Stimulated activated CD4-positive, alpha-beta T cell treated with anti-CD3 and anti-CD28 coated beads, Interleukin-1b, Interleukin-23, amount 100 ng/mL, for 1 hour (primary cell): ENCODE results near the gene AP1S1.
"Not testable (repeated sequence)": the region's sequence is repeated elsewhere in the genome, so short reads cannot be mapped to it uniquely, and the experiment has no call there.

Source experiments
- DNase-seq, 2 donors: peaks; one replicate each; pipeline ENCODE4 v3.0.0-alpha.2; 2020; ENCODE audit warnings: low read depth in 2 of 2

AP1S1 gene

GRCh38 chr7:101124376-101125056, 29.8 kb upstream of the AP1S1 start:
- DNase-seq, result no peak

DNA sequence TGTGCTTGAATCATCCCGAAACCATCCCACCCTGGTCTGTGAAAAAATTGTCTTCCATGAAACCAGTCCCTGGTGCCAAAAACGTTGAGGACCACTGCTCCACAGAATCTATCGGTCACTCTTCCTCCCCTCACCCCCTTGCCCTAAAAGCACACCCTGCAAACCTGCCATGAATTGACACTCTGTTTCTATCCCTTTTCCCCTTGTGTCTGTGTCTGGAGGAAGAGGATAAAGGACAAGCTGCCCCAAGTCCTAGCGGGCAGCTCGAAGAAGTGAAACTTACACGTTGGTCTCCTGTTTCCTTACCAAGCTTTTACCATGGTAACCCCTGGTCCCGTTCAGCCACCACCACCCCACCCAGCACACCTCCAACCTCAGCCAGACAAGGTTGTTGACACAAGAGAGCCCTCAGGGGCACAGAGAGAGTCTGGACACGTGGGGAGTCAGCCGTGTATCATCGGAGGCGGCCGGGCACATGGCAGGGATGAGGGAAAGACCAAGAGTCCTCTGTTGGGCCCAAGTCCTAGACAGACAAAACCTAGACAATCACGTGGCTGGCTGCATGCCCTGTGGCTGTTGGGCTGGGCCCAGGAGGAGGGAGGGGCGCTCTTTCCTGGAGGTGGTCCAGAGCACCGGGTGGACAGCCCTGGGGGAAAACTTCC, 28.2 kb upstream of the AP1S1 start:
- DNase-seq, result no peak

DNA sequence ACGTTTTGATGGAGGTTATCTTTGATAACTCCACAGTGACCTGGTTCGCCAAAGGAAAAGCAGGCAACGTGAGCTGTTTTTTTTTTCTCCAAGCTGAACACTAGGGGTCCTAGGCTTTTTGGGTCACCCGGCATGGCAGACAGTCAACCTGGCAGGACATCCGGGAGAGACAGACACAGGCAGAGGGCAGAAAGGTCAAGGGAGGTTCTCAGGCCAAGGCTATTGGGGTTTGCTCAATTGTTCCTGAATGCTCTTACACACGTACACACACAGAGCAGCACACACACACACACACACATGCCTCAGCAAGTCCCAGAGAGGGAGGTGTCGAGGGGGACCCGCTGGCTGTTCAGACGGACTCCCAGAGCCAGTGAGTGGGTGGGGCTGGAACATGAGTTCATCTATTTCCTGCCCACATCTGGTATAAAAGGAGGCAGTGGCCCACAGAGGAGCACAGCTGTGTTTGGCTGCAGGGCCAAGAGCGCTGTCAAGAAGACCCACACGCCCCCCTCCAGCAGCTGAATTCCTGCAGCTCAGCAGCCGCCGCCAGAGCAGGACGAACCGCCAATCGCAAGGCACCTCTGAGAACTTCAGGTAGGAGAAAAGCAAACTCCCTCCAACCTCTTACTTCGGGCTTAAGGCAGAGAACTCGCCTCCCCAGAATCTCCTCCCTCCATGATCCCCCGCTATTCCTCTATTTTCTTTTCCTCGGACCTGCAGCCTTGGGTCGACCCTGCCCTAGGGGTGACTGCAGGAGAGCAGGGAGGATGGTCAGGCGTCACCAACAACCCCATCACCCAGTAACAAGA, 27.4 kb upstream of the AP1S1 start, which contains the start of gene SERPINE1:
Gene SERPINE1, plus strand, starts transcription at position 454 of the 809 bp plus-strand sequence. CDS start 1,290 bp downstream, outside the sequence.
- DNase-seq, result no peak

DNA sequence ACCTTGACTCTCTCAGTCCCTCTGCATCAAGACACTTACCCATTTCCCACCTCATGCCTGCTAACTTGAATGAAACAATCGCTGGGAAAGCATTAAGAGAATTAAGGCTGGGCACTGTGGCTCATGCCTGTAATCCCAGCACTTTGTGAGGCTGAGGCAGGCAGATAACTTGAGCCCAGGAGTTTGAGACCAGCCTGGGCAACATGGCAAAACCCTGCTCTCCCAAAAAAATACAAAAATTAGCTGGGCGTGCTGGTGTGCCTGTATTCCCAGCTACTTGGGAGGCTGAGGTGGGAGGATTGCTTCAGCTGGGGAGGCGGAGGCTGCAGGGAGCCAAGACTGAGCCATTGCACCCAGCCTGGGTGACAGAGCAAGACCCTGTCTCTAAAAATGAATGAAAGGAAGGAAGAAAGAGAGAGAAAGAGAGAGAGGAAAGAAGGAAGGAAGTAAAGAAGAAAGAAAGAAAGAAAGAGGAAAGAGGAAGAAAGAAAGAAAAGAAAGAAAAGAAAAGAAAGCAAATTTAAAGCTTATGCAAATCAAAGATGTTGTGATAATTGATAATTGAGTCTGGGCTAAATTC, 26.7 kb upstream of the AP1S1 start:
- no peak for DNase-seq

DNA sequence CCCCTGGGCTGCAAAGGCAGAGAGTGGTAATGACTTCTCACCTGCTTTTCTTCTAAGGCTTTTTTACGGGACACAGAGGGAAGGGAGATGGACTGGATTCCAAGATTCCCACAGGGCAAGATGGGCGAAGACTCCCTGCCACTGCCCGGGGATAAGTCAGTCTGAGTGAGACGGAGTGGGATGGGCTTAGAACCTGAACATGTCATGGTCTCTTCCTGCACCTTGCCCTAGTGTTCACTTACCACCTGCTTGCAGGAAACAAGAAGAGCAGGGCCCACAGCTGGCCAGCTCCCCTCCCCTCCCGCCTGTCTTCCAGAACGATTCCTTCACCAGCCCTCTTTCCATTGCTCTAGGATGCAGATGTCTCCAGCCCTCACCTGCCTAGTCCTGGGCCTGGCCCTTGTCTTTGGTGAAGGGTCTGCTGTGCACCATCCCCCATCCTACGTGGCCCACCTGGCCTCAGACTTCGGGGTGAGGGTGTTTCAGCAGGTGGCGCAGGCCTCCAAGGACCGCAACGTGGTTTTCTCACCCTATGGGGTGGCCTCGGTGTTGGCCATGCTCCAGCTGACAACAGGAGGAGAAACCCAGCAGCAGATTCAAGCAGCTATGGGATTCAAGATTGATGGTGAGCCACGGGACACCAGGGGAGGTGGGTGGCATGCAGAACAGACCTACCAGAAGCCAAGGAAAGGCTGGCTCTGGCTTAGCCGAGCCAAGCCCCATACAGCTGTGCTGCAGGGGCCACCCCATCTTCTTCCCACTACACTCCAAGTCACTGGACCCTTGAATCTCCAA, 26.0 kb upstream of the AP1S1 start:
- no peak for DNase-seq

DNA sequence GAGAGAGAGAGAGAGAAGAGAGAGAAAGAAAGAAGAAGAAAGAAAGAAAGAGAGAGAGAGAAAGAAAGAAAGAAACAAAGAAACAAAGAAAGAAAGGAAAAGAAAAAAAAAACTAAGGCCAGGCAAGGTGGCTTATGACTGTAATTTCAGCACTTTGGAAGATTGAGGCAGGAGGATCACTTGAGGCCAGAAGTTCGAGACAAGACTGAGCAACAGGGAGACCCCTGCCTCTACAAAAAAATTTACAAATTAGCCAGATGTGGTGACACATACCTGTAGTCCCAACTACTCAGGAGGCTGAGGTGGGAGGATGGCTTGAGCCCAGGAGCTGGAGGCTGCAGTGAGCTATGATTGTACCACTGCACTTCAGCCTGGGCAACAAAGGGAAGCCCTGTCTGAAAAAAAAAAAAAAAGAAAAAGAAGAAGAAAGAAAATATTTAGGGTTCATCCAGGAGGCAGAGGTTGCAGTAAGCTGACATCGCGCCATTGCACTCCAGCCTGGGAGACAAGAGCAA, 24.6 kb upstream of the AP1S1 start:
- DNase-seq, result no peak

- not testable (repeated sequence) for DNase-seq
These were observed 21.4 kb upstream of the AP1S1 start for GRCh38 chr7:101132626-101133600.

DNA sequence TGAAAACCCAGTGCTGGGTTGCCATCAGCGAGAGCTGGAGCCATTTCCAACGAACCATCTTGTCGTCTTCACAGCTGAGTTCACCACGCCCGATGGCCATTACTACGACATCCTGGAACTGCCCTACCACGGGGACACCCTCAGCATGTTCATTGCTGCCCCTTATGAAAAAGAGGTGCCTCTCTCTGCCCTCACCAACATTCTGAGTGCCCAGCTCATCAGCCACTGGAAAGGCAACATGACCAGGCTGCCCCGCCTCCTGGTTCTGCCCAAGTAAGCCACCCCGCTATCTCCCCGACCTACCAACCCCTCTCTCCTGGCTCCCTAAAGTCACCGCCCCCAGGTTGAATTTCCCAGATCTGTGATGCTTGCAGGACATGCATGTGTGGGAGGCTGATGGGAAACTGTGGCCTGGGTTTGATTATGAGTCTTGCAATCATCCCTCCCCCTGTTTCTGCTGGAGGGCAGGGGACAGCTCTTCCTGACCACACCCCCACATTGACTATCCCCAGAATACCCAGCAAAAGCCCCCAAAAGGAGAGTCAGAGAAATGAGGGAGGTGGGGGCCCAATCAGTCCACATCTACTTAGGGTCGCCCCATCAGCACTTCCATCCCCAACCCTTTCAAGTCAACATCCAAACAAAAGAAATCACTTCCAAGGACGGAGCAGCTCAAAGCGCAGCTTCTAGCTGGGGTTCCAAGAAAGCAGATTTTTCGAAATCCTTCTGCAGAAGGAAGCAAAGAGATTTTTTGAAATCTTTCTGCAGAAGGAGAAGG, 20.5 kb upstream of the AP1S1 start:
- no peak for DNase-seq

- no peak for DNase-seq
These were observed 19.8 kb upstream of the AP1S1 start for GRCh38 chr7:101134399-101134980.

GRCh38 chr7:101137651-101138212, 16.5 kb upstream of the AP1S1 start:
- DNase-seq, result no peak

GRCh38 chr7:101138213-101138870, 15.9 kb upstream of the AP1S1 start:
- DNase-seq, result peak; percentile 64 to 70

DNA sequence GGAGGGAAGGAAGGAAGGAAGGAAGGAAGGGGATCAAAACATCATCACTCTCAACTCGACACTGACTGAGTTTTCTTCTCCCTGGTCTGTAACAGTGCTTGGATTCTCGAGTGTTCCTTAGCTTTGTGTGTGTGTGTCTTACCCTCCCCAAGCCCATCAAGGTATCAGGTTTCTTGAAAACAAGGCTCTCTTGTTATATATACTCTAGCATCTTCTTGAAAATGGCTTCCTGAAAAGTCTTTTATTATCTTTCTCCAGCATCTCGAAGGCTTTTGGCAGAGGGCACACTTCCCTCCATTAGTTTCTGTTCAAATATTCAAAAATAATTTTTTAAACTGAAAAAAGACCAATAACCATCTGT, 14.0 kb upstream of the AP1S1 start:
- DNase-seq, result no peak

DNA sequence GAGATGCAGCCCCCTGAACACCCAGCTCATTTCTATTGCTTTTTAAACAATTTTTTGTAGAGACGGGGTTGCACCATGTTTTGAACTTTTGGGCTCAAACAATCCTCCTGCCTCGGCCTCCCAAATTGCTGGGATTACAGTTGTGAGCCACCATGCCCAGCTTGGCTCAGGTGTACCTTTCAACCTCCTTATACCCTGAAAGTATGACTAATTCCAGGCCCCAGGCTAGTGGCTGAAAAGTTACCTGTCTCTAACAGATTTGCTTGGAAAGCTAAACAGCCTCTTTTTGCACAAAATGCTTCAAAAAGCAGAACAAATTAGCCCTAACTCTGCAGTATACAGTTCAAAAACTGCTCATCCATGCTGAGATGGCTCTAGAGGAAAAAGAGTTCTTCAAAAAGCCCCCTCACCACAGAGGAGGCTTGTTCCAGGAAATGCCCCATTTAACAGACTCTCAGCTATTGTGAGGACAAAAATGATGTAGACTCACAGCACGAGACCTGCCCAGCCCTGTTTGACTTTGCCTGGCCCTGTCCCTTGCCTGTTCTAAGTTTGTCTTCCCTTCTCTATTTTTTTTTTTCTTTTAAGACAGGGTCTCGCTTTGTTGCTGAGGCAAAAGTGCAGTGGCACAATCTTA, 13.4 kb upstream of the AP1S1 start:
- no peak for DNase-seq

DNA sequence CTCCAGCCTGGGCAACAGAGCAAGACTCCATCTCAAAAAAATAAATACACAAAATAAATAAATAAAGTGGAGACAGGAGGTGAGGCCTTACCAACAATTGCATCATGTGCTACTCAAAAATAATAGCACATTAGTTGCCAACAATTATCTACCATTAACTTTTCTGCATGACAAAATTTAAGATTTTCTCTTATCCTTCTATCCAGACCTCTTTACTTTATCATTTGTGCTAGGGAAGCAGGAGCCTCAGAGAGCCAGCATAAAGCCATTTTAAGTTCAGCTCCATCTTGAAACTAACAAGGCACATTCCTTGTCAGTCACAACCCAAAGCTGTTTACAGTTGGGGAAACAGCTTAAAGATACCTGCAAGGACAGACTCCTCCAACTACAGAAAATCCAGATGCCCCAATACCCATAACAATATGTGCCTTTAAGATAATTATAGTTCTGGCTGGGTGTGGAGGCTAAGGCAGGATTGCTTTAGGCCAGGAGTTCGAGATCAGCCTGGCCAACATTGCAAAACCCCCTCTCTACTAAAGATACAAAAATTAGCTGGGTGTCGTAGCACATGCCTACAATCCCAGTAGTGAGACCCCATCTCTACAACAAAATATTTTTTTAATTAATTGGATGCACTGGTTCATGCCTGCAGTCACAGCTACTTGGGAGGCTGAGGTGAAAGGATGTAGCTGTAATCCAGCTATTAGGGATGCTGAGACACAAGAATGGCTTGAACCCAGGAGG, 2.2 kb upstream of the AP1S1 start:
- DNase-seq, result no peak

DNA sequence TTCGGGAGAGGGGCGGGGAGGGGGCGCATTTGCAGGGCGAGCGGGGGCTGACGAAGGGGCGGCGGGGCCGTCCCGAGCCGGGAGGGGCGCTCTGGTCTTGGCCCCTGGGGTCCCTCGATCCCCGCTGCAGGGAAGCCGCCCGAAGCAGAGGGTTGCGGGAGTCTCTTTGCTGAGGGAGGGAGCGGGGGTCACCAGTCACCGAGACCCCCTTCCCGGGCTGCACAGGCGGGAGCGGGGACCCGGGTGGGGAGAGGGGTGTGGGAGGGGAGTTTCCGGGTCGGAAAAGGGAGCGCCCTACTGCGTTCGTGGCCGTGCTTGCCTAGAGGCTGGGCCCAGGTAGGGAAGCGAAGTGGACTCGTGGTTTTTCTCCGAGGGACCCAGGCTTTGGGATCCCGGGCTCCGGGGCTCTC, 422 bp downstream of the AP1S1 start:
- DNase-seq, result no peak

GRCh38 chr7:101155303-101155702, 1.0 kb downstream of the AP1S1 start:
- DNase-seq, result no peak

DNA sequence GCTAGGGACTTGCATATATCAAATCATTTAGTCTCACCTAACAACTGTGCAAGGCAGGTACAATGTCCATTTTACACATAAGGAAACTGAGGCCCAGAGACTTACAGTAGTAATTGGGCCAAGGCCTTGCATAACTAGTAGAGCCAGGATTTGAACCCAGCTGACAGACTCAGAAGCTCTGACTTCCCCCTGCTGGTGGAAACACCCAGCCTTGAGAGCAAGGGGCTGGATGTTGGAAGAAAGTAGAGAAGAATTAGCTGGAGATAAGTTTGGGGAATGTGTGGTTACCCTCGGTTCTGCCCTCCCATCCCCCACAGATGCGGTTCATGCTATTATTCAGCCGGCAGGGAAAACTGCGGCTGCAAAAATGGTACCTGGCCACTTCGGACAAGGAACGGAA, 2.0 kb downstream of the AP1S1 start:
- DNase-seq, result no peak
